Right forelimb (tissue), 1 donor: ENCODE data around the gene DPP3.
A peak's percentile ranks its signal among the peaks of the same experiment; 100 is the strongest.
"Not testable (repeated sequence)": the region's sequence is repeated elsewhere in the genome, so short reads cannot be mapped to it uniquely, and the experiment has no call there.

ENCODE experiments used
- DNase-seq: peaks from one replicate; pipeline ENCODE4 v3.0.0-alpha.2; 2018

The DPP3 gene

GRCh38 chr11:66539170-66539869, 59.1 kb downstream of the DPP3 start:
- DNase-seq: no peak

- DNase-seq: no peak
Measured at GRCh38 chr11:66539870-66540213, 59.6 kb downstream of the DPP3 start.

- not testable (repeated sequence) for DNase-seq
Measured at GRCh38 chr11:66540598-66540997, 60.4 kb downstream of the DPP3 start.

- no peak for DNase-seq
Measured at GRCh38 chr11:66541892-66542291, 61.7 kb downstream of the DPP3 start.

GRCh38 chr11:66542362-66542761, 62.1 kb downstream of the DPP3 start:
- no peak for DNase-seq

GRCh38 chr11:66543263-66544107, 63.3 kb downstream of the DPP3 start:
- DNase-seq: peak; percentile 81

GRCh38 chr11:66544952-66545351, 64.7 kb downstream of the DPP3 start:
- DNase-seq: not testable (repeated sequence)

- DNase-seq: peak; percentile 95
Measured at GRCh38 chr11:66545701-66546367, 65.6 kb downstream of the DPP3 start, which contains the start of gene ZDHHC24. Gene ZDHHC24 (minus strand): TSS chr11:66546048. CDS start chr11:66546003, 45 bp downstream.

GRCh38 chr11:66546368-66546965, 66.2 kb downstream of the DPP3 start, which contains the start of gene ACTN3:
Gene ACTN3 (plus strand): TSS chr11:66546903. CDS start chr11:66546938, 35 bp downstream.
- DNase-seq: no peak

- no peak for DNase-seq
Measured at GRCh38 chr11:66546966-66547661, 66.9 kb downstream of the DPP3 start.

- DNase-seq: no peak
Measured at GRCh38 chr11:66547662-66548009, 67.4 kb downstream of the DPP3 start.

GRCh38 chr11:66548041-66548440, 67.8 kb downstream of the DPP3 start:
- no peak for DNase-seq

GRCh38 chr11:66548774-66549630, 68.8 kb downstream of the DPP3 start:
- no peak for DNase-seq

- DNase-seq: no peak
Measured at GRCh38 chr11:66549696-66550095, 69.5 kb downstream of the DPP3 start.

GRCh38 chr11:66550887-66551286, 70.7 kb downstream of the DPP3 start:
- no peak for DNase-seq

- DNase-seq: no peak
Measured at GRCh38 chr11:66554602-66555001, 74.4 kb downstream of the DPP3 start.

GRCh38 chr11:66555416-66555815, 75.2 kb downstream of the DPP3 start:
- DNase-seq: no peak

GRCh38 chr11:66556086-66556485, 75.9 kb downstream of the DPP3 start:
- DNase-seq: no peak

- no peak for DNase-seq
Measured at GRCh38 chr11:66557733-66558326, 77.6 kb downstream of the DPP3 start.
